HG03571 (cell line): ENCODE data around the gene CDR2L.
A peak's percentile ranks its signal among the peaks of the same experiment; 100 is the strongest.

Experiments
- ATAC-seq: cut with Tn5 transposase; IDR thresholded peaks from one replicate; pipeline ENCODE4 v1.9.1; 2021; ENCODE audit not compliant: unreplicated experiment

CDR2L gene

GRCh38 chr17:74987418-74987908 lies at the start of gene CDR2L:
CDR2L (plus strand) TSS chr17:74987632; CDS start chr17:74988044, 412 bp downstream.
- ATAC-seq = peak; percentile 88

- ATAC-seq = no peak
Measured at GRCh38 chr17:74938194-74938950, 49.1 kb upstream of the CDR2L start.

- ATAC-seq = no peak
Measured at GRCh38 chr17:74939534-74939933, 47.9 kb upstream of the CDR2L start.

- no peak for ATAC-seq
Measured at GRCh38 chr17:74941128-74941725, 46.2 kb upstream of the CDR2L start.

- ATAC-seq = no peak
Measured at GRCh38 chr17:74943808-74944522, 43.5 kb upstream of the CDR2L start.

GRCh38 chr17:74945543-74945942 lies 41.9 kb upstream of the CDR2L start:
- no peak for ATAC-seq

GRCh38 chr17:74946641-74947040 lies 40.8 kb upstream of the CDR2L start:
- ATAC-seq = no peak

GRCh38 chr17:74947041-74947754 lies 40.2 kb upstream of the CDR2L start:
- ATAC-seq = no peak

GRCh38 chr17:74949455-74950115 lies 37.8 kb upstream of the CDR2L start:
- ATAC-seq = no peak

GRCh38 chr17:74950207-74950606 lies 37.2 kb upstream of the CDR2L start:
- no peak for ATAC-seq

- no peak for ATAC-seq
Measured at GRCh38 chr17:74951065-74951464, 36.4 kb upstream of the CDR2L start.

GRCh38 chr17:74951680-74952421 lies 35.6 kb upstream of the CDR2L start:
- no peak for ATAC-seq

- ATAC-seq = no peak
Measured at GRCh38 chr17:74952431-74953133, 34.9 kb upstream of the CDR2L start.

- no peak for ATAC-seq
Measured at GRCh38 chr17:74953134-74953687, 34.2 kb upstream of the CDR2L start.

GRCh38 chr17:74954115-74954514 lies 33.3 kb upstream of the CDR2L start:
- no peak for ATAC-seq

- no peak for ATAC-seq
Measured at GRCh38 chr17:74954665-74955421, 32.6 kb upstream of the CDR2L start.

- ATAC-seq = no peak
Measured at GRCh38 chr17:74956093-74956492, 31.3 kb upstream of the CDR2L start.
